ENCODE results near the gene SH3TC1. TPM values are rescaled to one million over a fixed set of nuclear protein-coding genes. Genes with fewer than 3 reads are reported as not detected.

Gene SH3TC1
- total RNA-seq, 1 donor from 2014 or later: 1.2 TPM

- FAIRE-seq: no peak
- H2AFZ ChIP-seq (ENCODE audit: low read depth, low read length): no peak overlapping the region
- H3K36me3 ChIP-seq (ENCODE audit: insufficient read depth, low read length): no peaks in the 10 kb centered on the region
- no peak for DNase-seq (ENCODE audit: low read depth)
- TF ChIP-seq EZH2 (IDR thresholded peaks at IDR 0.05; ENCODE audit: insufficient read depth, low read length) (no peak), CTCF (IDR thresholded peaks at IDR 0.05; ENCODE audit: insufficient read depth, low read depth, low read length) (no peak)
- no peak overlapping the region for H3K4me3 ChIP-seq (ENCODE audit: insufficient read depth, low read depth, low read length)
- no peaks in the 10 kb centered on the region for H3K79me2 ChIP-seq (ENCODE audit: insufficient read depth, low read length)
- H3K4me1 ChIP-seq (ENCODE audit: insufficient read depth, low read length): peaks cover 14% of the 10 kb centered on the region
- H3K36me3 Mint-ChIP-seq (ENCODE audit: low read depth, unreplicated experiment): no peaks in the 10 kb centered on the region
- H3K4me2 ChIP-seq (ENCODE audit: low read length): no peak overlapping the region
- no peak overlapping the region for H3K9ac ChIP-seq (ENCODE audit: low read length)
- H3K4me1 Mint-ChIP-seq (ENCODE audit: low read depth, unreplicated experiment): peaks cover 4% of the 10 kb centered on the region
- H3K27me3 Mint-ChIP-seq (ENCODE audit: low read depth, unreplicated experiment): peaks cover 26% of the 10 kb centered on the region
- H3K9me3 ChIP-seq (ENCODE audit: insufficient read depth, low read depth, low read length): no peaks in the 10 kb centered on the region
- no peaks in the 10 kb centered on the region for H4K20me1 ChIP-seq (ENCODE audit: insufficient read depth, low read length)
- H3K27ac ChIP-seq (ENCODE audit: low read depth, low read length): no peak overlapping the region
- peaks cover 2% of the 10 kb centered on the region for H3K27me3 ChIP-seq (ENCODE audit: insufficient read depth, low read length)
- no peak overlapping the region for H3K4me3 Mint-ChIP-seq (ENCODE audit: unreplicated experiment)
- no peaks in the 10 kb centered on the region for H3K9me3 Mint-ChIP-seq (ENCODE audit: unreplicated experiment)
- no peak overlapping the region for H3K27ac Mint-ChIP-seq (ENCODE audit: unreplicated experiment)
Measured at GRCh38 chr4:8263397-8263796, 64.3 kb downstream of the SH3TC1 start.

GRCh38 chr4:8264106-8264505 lies 65.0 kb downstream of the SH3TC1 start:
- no peak overlapping the region for H3K4me3 ChIP-seq (ENCODE audit: insufficient read depth, low read depth, low read length)
- H3K9ac ChIP-seq (ENCODE audit: low read length): no peak overlapping the region
- Mint-ChIP-seq H3K36me3 (ENCODE audit: low read depth, unreplicated experiment) (no peaks in the 10 kb centered on the region), H3K4me3 (ENCODE audit: unreplicated experiment) (no peak overlapping the region), H3K9me3 (ENCODE audit: unreplicated experiment) (no peaks in the 10 kb centered on the region), H3K27ac (ENCODE audit: unreplicated experiment) (no peak overlapping the region), H3K27me3 (ENCODE audit: low read depth, unreplicated experiment) (peaks cover 29% of the 10 kb centered on the region), H3K4me1 (ENCODE audit: low read depth, unreplicated experiment) (peaks cover 6% of the 10 kb centered on the region)
- no peak overlapping the region for H3K4me2 ChIP-seq (ENCODE audit: low read length)
- FAIRE-seq (no peak), DNase-seq (ENCODE audit: low read depth) (no peak)
- H3K36me3 ChIP-seq (ENCODE audit: insufficient read depth, low read length): no peaks in the 10 kb centered on the region
- H3K27ac ChIP-seq (ENCODE audit: low read depth, low read length): no peak overlapping the region
- no peaks in the 10 kb centered on the region for H3K9me3 ChIP-seq (ENCODE audit: insufficient read depth, low read depth, low read length)
- no peak overlapping the region for H2AFZ ChIP-seq (ENCODE audit: low read depth, low read length)
- H4K20me1 ChIP-seq (ENCODE audit: insufficient read depth, low read length): no peaks in the 10 kb centered on the region
- no peaks in the 10 kb centered on the region for H3K79me2 ChIP-seq (ENCODE audit: insufficient read depth, low read length)
- TF ChIP-seq CTCF (IDR thresholded peaks at IDR 0.05; ENCODE audit: insufficient read depth, low read depth, low read length) (no peak), EZH2 (IDR thresholded peaks at IDR 0.05; ENCODE audit: insufficient read depth, low read length) (no peak)
- H3K27me3 ChIP-seq (ENCODE audit: insufficient read depth, low read length): peaks cover 5% of the 10 kb centered on the region
- H3K4me1 ChIP-seq (ENCODE audit: insufficient read depth, low read length): peaks cover 15% of the 10 kb centered on the region

- DNase-seq (ENCODE audit: low read depth) (no peak), FAIRE-seq (no peak)
- no peaks in the 10 kb centered on the region for H4K20me1 ChIP-seq (ENCODE audit: insufficient read depth, low read length)
- no peaks in the 10 kb centered on the region for H3K36me3 ChIP-seq (ENCODE audit: insufficient read depth, low read length)
- Mint-ChIP-seq H3K4me1 (ENCODE audit: low read depth, unreplicated experiment) (peaks cover 7% of the 10 kb centered on the region), H3K27me3 (ENCODE audit: low read depth, unreplicated experiment) (peaks cover 27% of the 10 kb centered on the region), H3K36me3 (ENCODE audit: low read depth, unreplicated experiment) (no peaks in the 10 kb centered on the region), H3K4me3 (ENCODE audit: unreplicated experiment) (no peak overlapping the region), H3K9me3 (ENCODE audit: unreplicated experiment) (no peaks in the 10 kb centered on the region), H3K27ac (ENCODE audit: unreplicated experiment) (no peak overlapping the region)
- no peaks in the 10 kb centered on the region for H3K9me3 ChIP-seq (ENCODE audit: insufficient read depth, low read depth, low read length)
- H3K4me2 ChIP-seq (ENCODE audit: low read length): no peak overlapping the region
- peaks cover 24% of the 10 kb centered on the region for H3K4me1 ChIP-seq (ENCODE audit: insufficient read depth, low read length)
- H3K4me3 ChIP-seq (ENCODE audit: insufficient read depth, low read depth, low read length): no peak overlapping the region
- peaks cover 10% of the 10 kb centered on the region for H3K27me3 ChIP-seq (ENCODE audit: insufficient read depth, low read length)
- no peak overlapping the region for H3K9ac ChIP-seq (ENCODE audit: low read length)
- H2AFZ ChIP-seq (ENCODE audit: low read depth, low read length): no peak overlapping the region
- H3K79me2 ChIP-seq (ENCODE audit: insufficient read depth, low read length): no peaks in the 10 kb centered on the region
- TF ChIP-seq CTCF (IDR thresholded peaks at IDR 0.05; ENCODE audit: insufficient read depth, low read depth, low read length) (no peak), EZH2 (IDR thresholded peaks at IDR 0.05; ENCODE audit: insufficient read depth, low read length) (no peak)
- no peak overlapping the region for H3K27ac ChIP-seq (ENCODE audit: low read depth, low read length)
Measured at GRCh38 chr4:8265171-8265929, 66.3 kb downstream of the SH3TC1 start.
